ENCODE measurements around the gene LRRC7. TPM values are rescaled to one million over a fixed set of nuclear protein-coding genes. Genes with fewer than 3 reads are reported as not detected.

LRRC7 gene
- total and polyA plus RNA-seq, 2 of the 8 experiments (the other 6 are each of a cell fraction or from before 2014, with no cell fraction given) = 0.03 to 0.17 TPM

DNA sequence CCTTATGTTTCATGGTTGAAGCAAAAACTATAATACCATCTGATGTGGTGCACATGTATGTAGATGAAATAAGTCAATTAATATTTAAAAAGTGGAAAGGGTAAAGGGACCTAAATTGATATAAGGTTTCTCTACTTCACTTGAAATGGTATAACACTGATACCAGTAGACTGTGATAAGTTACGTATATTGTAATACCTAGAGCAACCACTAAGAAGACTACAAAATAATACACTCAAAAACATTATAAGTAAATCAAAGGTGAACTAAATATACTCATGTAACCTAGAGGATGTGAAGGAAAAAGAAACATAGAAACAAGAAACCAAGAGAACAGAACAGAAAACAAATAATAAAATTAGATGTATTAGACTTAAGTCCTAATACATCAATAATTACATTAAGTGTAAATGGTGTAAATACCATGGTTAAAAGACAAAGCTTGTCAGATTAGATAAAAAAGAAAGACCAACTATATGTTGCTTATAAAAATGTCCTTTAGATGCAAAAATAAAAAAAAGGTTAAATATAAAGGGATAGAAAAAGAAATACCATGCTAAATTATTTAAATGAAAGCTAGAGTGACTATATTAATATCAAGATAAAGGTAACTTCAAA lies 118.8 kb downstream of the LRRC7 start:
- ChIA-PET POLR2A (ENCODE audit: partially characterized antibody) (no interaction called here), CTCF (ENCODE audit: partially characterized antibody) (interaction anchor here (4.8 kb wide), 1 partner anchor 13 kb away, joined by 34 read pairs; no protein-coding TSS in a partner anchor)
- WGBS, 2 experiments (ENCODE audit: extremely low coverage in 1 of 2, insufficient coverage in 1 of 2, insufficient read length in 1 of 2, insufficient replicate concordance in 2 of 2, low coverage in 1 of 2, low lambda C conversion rate in 2 of 2, missing lambda C conversion rate in 1 of 2) = 85% methylated on average over 1 of the region's 1 CpG; no CpG with 5 or more reads in 1 of the 2 experiments

More for the DNA sequence above, 118.8 kb downstream of the LRRC7 start:
- Histone ChIP-seq H3K18ac (ENCODE audit: extremely low read depth, low read length) (no peak overlapping the region), H3K4me2 (ENCODE audit: insufficient read depth in 1 of 2, low read depth in 2 of 2, low read length in 2 of 2) (no peak overlapping the region), H3K23me2 (ENCODE audit: low read depth, low read length) (no peaks in the 10 kb centered on the region), H3K23ac (ENCODE audit: insufficient read length) (no peak overlapping the region), H3K36me3 (ENCODE audit: control insufficient read depth in 2 of 4, insufficient read depth in 4 of 4, low read length in 3 of 4) (no peaks in the 10 kb centered on the region), H3K14ac (ENCODE audit: insufficient read length) (no peak overlapping the region), H2BK20ac (ENCODE audit: low read length) (no peak overlapping the region), H3K56ac (replicated peaks; ENCODE audit: insufficient read length, low read depth, low read length) (no peak overlapping the region), H4K20me1 (replicated peaks in 1 of 2; ENCODE audit: control insufficient read depth in 1 of 2, insufficient read depth in 2 of 2, low read length in 2 of 2) (no peaks in the 10 kb centered on the region), H3K4me3 (ENCODE audit: extremely low read depth in 1 of 4, insufficient read depth in 2 of 4, low read depth in 3 of 4, low read length in 4 of 4) (no peak overlapping the region), H2AFZ (ENCODE audit: low read length) (no peak overlapping the region), H4K91ac (replicated peaks; ENCODE audit: insufficient read length, low read length) (no peak overlapping the region), H2AK5ac (ENCODE audit: low read depth, low read length) (no peak overlapping the region), H2BK12ac (ENCODE audit: low read depth, low read length) (no peak overlapping the region), H3K9me3 (ENCODE audit: insufficient read depth in 2 of 2, low read depth in 1 of 2, low read length in 1 of 2) (no peaks in the 10 kb centered on the region), H2BK15ac (ENCODE audit: low read length) (no peak overlapping the region), H2BK5ac (ENCODE audit: low read depth, low read length) (no peak overlapping the region), H4K8ac (ENCODE audit: extremely low read depth, insufficient read depth, low read length) (no peak overlapping the region), H3K27me3 (replicated peaks in 1 of 4; ENCODE audit: control insufficient read depth in 3 of 4, extremely low read depth in 1 of 4, insufficient read depth in 3 of 4, low read length in 3 of 4) (no peaks in the 10 kb centered on the region), H3K79me1 (ENCODE audit: low read depth, low read length) (no peaks in the 10 kb centered on the region), H3K79me2 (ENCODE audit: control insufficient read depth in 1 of 2, insufficient read depth in 2 of 2, low read length in 2 of 2) (no peaks in the 10 kb centered on the region), H4K5ac (ENCODE audit: insufficient read length, low read depth, low read length) (no peak overlapping the region), H2BK120ac (replicated peaks; ENCODE audit: low read depth, low read length) (no peak overlapping the region), H3K9ac (replicated peaks in 1 of 4; ENCODE audit: extremely low read depth in 1 of 4, low read depth in 3 of 4, low read length in 3 of 4) (no peak overlapping the region), H3K27ac (ENCODE audit: low read depth, low read length) (no peak overlapping the region), H3K4me1 (replicated peaks in 1 of 4; ENCODE audit: control insufficient read depth in 3 of 4, insufficient read depth in 4 of 4, low read length in 3 of 4) (peaks cover 0 to 4% (median 0%) of the 10 kb centered on the region in 4 experiments; a peak in 2 of 7 replicates), H3K4ac (replicated peaks; ENCODE audit: insufficient read length, low read depth, low read length) (no peak overlapping the region)
- FAIRE-seq (no peak), DNase-seq (ENCODE audit: low read depth in 1 of 2, low spot score in 2 of 2) (no peak)
- TF ChIP-seq FOSL1 (IDR thresholded peaks at IDR 0.05; ENCODE audit: insufficient read depth, low read depth, low read length) (no peak), ATF3 (IDR thresholded peaks at IDR 0.05; ENCODE audit: insufficient read depth, low read depth, low read length) (no peak), GTF2F1 (IDR thresholded peaks at IDR 0.05; ENCODE audit: borderline replicate concordance, low read depth, low read length) (no peak), SP4 (IDR thresholded peaks at IDR 0.05; ENCODE audit: low read length) (no peak), CREB1 (IDR thresholded peaks at IDR 0.05) (no peak), SIX5 (IDR thresholded peaks at IDR 0.05; ENCODE audit: low read depth, low read length) (no peak), CBX8 (IDR thresholded peaks at IDR 0.05; ENCODE audit: borderline replicate concordance, low read depth, low read length) (no peak), TEAD4 (IDR thresholded peaks at IDR 0.05; ENCODE audit: low read depth, low read length) (no peak), POLR2A (IDR thresholded peaks at IDR 0.05; ENCODE audit: control extremely low read depth in 1 of 2, low read depth in 2 of 2, low read length in 2 of 2) (no peak), SP2 (IDR thresholded peaks at IDR 0.05; ENCODE audit: low read length) (no peak)
